Measurements from ENCODE around the gene PRSS27.
"Not testable (repeated sequence)": the region's sequence is repeated elsewhere in the genome, so short reads cannot be mapped to it uniquely, and the experiment has no call there.

- not testable (repeated sequence) for TF ChIP-seq POLR2A, CTCF (IDR thresholded peaks at IDR 0.05)
These were observed 39.7 kb downstream of the PRSS27 start for GRCh38 chr16:2680360-2680759.

Measured in gastroesophageal sphincter (tissue), 3 donors.